Heart right ventricle (tissue), 16 donors: ENCODE data around the gene CCSER1. TPM values are rescaled to one million over a fixed set of nuclear protein-coding genes. Genes with fewer than 3 reads are reported as not detected.

Experiments
- ATAC-seq, 8 donors: fragments of 200-7000 bp; cut with Tn5 transposase; one replicate each; pipeline ENCODE4 v1.9.1; 2020; ENCODE audit warnings: mild to moderate bottlenecking in 8 of 8, moderate library complexity in 8 of 8, moderate number of reproducible peaks in 1 of 8
- DNase-seq, 2 donors: peaks; one replicate each; pipeline ENCODE4 v3.0.0-alpha.2; 2020
- H3K27ac ChIP-seq, 10 donors: fragments of 200-600 bp; sonication (generic) in 2 of 10; one replicate each; pipeline versions ENCODE4 v1.5.0 to v1.8.0; 2020 to 2022; ENCODE audit warnings: mild to moderate bottlenecking in 3 of 10
- H3K27me3 ChIP-seq, 7 donors: fragments of 200-600 bp; one replicate each; pipeline ENCODE4 v1.8.0; 2021 to 2022; ENCODE audit warnings: mild to moderate bottlenecking in 2 of 7
- H3K36me3 ChIP-seq, 9 donors: fragments of 200-600 bp; sonication (generic) in 1 of 9; one replicate each; pipeline versions ENCODE4 v1.5.0 to v1.8.0; 2020 to 2022; ENCODE audit warnings: mild to moderate bottlenecking in 2 of 9
- H3K4me1 ChIP-seq, 9 donors: fragments of 200-600 bp; sonication (generic) in 1 of 9; one replicate each; pipeline versions ENCODE4 v1.5.0 to v1.8.0; 2020 to 2022; ENCODE audit warnings: mild to moderate bottlenecking in 4 of 9
- H3K4me3 ChIP-seq, 10 donors: fragments of 200-600 bp; sonication (generic) in 2 of 10; one replicate each; pipeline versions ENCODE4 v1.5.0 to v1.8.0; 2020 to 2022; ENCODE audit warnings: mild to moderate bottlenecking in 7 of 10, moderate library complexity in 2 of 10
- H3K9me3 ChIP-seq, 11 donors: fragments of 200-600 bp in 10 of 11; sonication (generic) in 2 of 11; one replicate each; pipeline versions ENCODE4 v1.5.0 to v1.8.0; 2013 to 2022; ENCODE audit warnings: mild to moderate bottlenecking in 2 of 11, control low read depth in 1 of 11, moderate library complexity in 1 of 11
- CTCF ChIP-seq, 9 donors: fragments of 200-600 bp; sonication (generic) in 2 of 9; IDR thresholded peaks; one replicate each; pipeline versions ENCODE4 v1.5.0 to v1.8.0; 2021 to 2022; ENCODE audit warnings: antibody characterized with exemption in 9 of 9, mild to moderate bottlenecking in 5 of 9, moderate library complexity in 1 of 9
- WGBS, 2 donors: extraction: QIAGEN DNeasy Blood & Tissue Kit; methylation state at CpG; one replicate each; pipeline ENCODE4 v1.1.7; 2013; ENCODE audit warnings: inconsistent platforms in 1 of 2; 5-methylcytosine and 5-hydroxymethylcytosine counted together
- intact Hi-C, 10 donors: fragments of 100-400 bp; cut with DNase I; formaldehyde crosslinking; loops; one replicate each; pipeline versions ENCODE4 v1.11.1 to v1.14.2; 2022
- polyA plus RNA-seq, 2 donors: library from polyadenylated mRNA; stranded (reverse); fragments of 200-250 nt; gene quantifications; one replicate each; pipeline ENCODE4 v1.2.3, GENCODE V29; 2013
- total RNA-seq, 10 donors: library from RNA; stranded (reverse); fragmentation: NEBNext Ultra II Directional in 3 of 10; extraction: Animal tissue kit (Norgen Biotek cat#: 25700) in 3 of 10; gene quantifications; one replicate each; pipeline versions ENCODE4 v1.2.1 to v1.2.4, GENCODE V29; 2021 to 2023
- donor health status: Arrhythmogenic right ventricular cardiomyopathy.
- donor health status: ischemic (EF 13 %, LVEDD 7.1; RV severe dilation, severe dysfunction).
- donor health status: healthy with polysubstance abuse.
- donor health status: DM: no; HTN: yes; CAD: no.
- donor health status: DM: no; HTN: no; CAD: no.
- donor health status: ischemic (EF 25% LVEDD 6.9; RV normal size, moderate dysfunction).
- donor health status: ischemic (EF 25% LVEDD 5.7; RV mildly dilated, moderate dysfunction).
- donor health status: healthy.
- donor health status: DM: yes; HTN: yes; CAD: no.
- donor health status: Ischemic cardiomyopathy.
- donor health status: ischemic (EF 35%, LVEDD 5.7; RV mildly dilated, moderate dysfunction).
- donor health status: nonischemic (EF 11% LVEDD 7.7; RV severe dilation, severe dysfunction).
- donor health status: DM: yes; HTN: yes; CAD: no.
- donor health status: PGD.
- donor health status: ischemic (EF 29% LVEDD 5.4; RV normal size, mild dysfunction).
- donor health status: nonischemic (EF 23%, LVEDD 6.1; RV moderate dilation, normal function).

The CCSER1 gene
- total and polyA plus RNA-seq, 12 donors: 1.5 to 16.4 (median 12.0) TPM

GRCh38 chr4:91280551-91281290 is 1153.5 kb downstream of the CCSER1 start:
- no peaks in the 10 kb centered on the region for H3K36me3 ChIP-seq
- no peak for TF ChIP-seq CTCF (IDR thresholded peaks at IDR 0.05)
- no peak for DNase-seq
- H3K4me1 ChIP-seq: peaks cover 0 to 4% (median 0%) of the 10 kb centered on the region in 9 donors
- H3K4me3 ChIP-seq: no peak overlapping the region
- peaks cover 0 to 15% (median 0%) of the 10 kb centered on the region in 11 donors for H3K9me3 ChIP-seq
- H3K27me3 ChIP-seq: no peaks in the 10 kb centered on the region
- intact Hi-C loops: loop anchor here in 1 of 10 donors (5.0 kb wide), 1 partner anchor 1013 kb away; no protein-coding TSS in a partner anchor
- no peak overlapping the region for H3K27ac ChIP-seq
- 70 to 73% methylated on average over 3 of the region's 3 CpGs for WGBS, 2 donors
- peak in 2 of 8 donors; percentile 24 to 34 for ATAC-seq

GRCh38 chr4:91282217-91282616 is 1155.0 kb downstream of the CCSER1 start:
- Histone ChIP-seq H3K36me3 (no peaks in the 10 kb centered on the region), H3K9me3 (peaks cover 0 to 8% (median 0%) of the 10 kb centered on the region in 11 donors), H3K4me3 (no peak overlapping the region), H3K27me3 (no peaks in the 10 kb centered on the region), H3K27ac (no peak overlapping the region), H3K4me1 (peaks cover 0 to 4% (median 0%) of the 10 kb centered on the region in 9 donors)
- 81 to 85% methylated on average over 3 of the region's 3 CpGs for WGBS, 2 donors
- DNase-seq (no peak), ATAC-seq (no peak)
- intact Hi-C loops: loop anchor here in 1 of 10 donors (5.0 kb wide), 1 partner anchor 1015 kb away; no protein-coding TSS in a partner anchor
- no peak for TF ChIP-seq CTCF (IDR thresholded peaks at IDR 0.05)

DNA sequence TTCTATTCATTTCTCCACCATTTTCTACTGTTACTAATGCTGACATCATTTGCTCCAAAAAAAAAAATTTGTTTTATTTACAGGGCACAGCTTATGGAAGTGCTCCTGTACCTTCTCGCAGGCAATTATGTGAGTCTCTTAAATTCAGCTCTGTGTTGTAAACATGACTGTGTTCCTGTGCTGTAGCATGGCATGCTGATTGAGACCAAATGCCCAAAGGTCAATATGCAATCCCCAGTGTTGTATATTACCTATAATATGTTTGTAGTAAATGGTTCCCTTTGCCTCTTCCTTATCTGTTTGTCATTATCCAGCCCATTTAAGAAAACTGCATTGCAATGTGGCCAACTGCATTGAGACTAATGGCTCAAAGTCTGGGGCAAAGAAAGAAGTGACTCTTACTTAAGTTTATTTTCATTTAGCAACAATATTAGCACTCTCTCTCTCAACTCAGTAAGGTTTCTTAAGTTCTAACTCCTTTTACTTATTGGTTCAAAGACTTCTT is 1156.6 kb downstream of the CCSER1 start:
- no peak for ATAC-seq

More for the DNA sequence above, 1156.6 kb downstream of the CCSER1 start:
- H3K9me3 ChIP-seq: no peaks in the 10 kb centered on the region
- H3K27me3 ChIP-seq: no peaks in the 10 kb centered on the region
- DNase-seq: no peak
- no peak overlapping the region for H3K4me3 ChIP-seq
- WGBS, 2 donors: 88 to 95% methylated on average over 1 of the region's 1 CpG
- H3K27ac ChIP-seq: no peak overlapping the region
- intact Hi-C loops: loop anchor here in 1 of 10 donors (5.0 kb wide), 1 partner anchor 1016 kb away; no protein-coding TSS in a partner anchor
- TF ChIP-seq CTCF (IDR thresholded peaks at IDR 0.05): no peak
- H3K4me1 ChIP-seq: peaks cover 0 to 4% (median 0%) of the 10 kb centered on the region in 9 donors
- no peaks in the 10 kb centered on the region for H3K36me3 ChIP-seq
